GM19452 (cell line): ENCODE data around the gene C13orf46.

Experiments
- ATAC-seq: cut with Tn5 transposase; IDR thresholded peaks from one replicate; pipeline ENCODE4 v1.9.1; 2021; ENCODE audit not compliant: unreplicated experiment

The C13orf46 gene

DNA sequence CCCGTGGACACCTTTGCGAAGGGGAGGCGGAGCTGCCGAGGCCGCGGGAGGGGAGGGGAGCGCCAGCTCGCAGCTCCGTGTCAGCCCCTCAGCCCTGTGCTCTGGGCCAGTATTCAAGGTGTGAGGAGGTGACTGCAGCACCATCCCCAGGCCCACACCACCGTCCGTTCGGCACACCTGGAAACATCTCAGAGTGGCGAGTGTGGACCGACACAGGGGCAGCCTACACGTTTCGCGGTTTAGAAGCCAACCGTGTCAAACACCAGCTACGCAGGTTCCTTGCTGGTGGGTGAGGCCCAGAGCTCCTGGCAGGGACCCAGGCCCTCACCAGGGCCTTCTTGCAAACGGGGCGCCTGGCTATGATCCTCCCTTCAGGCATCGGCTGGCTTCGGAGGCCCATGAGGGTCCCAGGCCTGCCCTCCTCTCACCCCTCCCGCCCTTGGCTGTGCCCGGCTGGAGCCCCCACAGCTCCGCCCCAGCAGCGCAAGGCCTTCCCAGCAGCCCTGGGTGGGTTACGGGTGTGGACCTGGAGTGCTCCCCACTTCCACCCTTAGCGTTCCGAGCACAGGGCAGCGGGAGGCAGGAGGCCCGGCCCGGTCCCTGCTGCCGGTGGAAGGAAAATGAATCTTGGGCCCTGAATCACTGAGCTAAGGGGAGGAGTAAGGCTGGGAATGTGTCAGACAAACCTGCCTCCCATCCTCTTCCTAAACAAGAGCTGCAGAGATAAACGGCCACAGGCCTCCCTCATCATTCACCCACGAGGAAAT, 1.2 kb downstream of the C13orf46 start:
- no peak for ATAC-seq

DNA sequence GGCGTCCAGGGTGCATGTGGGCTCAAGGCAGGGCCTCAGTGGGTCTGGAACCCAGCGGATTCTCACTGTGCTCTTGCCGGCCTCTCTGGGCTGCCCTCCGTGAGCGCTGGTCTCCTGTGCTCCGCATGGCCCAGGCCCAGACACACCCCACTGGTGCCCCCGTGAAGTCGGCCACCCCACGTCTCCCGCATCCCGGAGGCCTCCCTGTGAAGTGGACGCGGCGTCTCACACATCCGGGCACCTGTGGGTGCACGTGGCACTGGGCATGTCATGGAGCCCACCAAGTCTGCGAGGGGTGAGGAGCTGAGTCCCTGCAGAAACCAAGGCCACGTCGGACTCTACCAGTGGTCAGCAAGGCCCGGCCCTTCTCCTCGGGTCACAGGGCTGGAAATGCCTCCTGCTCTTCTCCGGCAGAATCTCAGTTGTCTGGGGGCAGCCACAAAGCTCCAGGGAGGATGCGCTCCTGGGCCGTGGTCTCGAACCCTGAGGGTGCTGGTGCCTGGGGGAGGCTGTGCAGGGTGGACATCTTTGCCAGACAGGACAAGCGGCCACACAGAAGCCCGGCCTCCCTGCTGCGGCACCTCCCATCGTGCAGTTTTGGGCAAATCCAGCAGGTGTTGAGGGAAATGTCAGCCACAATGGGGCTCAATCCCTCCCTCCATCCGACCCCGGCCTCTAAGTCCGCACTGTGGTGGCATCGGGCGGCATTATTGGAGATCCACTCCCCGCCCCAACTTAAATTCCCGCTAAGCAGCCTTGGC, 2.2 kb downstream of the C13orf46 start:
- no peak for ATAC-seq

DNA sequence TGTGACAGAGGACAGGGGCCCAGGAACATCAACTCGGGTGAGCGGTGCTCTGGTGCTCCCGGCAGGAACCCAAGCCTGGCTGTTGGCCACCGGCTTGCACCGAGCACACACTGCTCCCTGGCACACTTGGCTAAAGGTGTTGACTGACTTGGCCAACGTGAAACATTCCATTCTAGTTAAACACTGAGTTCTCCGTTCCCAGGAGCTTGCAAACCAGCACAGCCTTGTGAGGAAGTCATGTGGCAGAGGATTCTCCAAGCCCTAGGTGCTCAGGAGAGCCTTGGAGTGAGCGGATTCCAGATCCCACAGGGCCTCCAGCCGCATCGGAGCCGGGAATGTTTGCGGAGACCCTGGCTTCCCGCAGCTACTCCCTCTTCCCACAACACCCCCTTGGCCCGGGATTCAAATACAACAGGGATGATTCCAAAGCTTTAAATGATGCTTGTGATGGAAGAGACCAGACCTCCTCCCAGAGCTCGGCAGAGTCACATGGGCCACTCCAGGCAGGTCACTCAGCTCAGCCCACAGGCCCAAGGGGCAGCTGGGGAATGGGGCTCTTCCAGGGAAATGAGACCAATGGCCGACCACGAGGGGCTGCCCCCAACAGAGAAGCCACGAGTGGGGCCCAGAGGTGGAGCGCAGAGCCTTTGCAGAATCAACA, 2.9 kb downstream of the C13orf46 start:
- ATAC-seq, result no peak

DNA sequence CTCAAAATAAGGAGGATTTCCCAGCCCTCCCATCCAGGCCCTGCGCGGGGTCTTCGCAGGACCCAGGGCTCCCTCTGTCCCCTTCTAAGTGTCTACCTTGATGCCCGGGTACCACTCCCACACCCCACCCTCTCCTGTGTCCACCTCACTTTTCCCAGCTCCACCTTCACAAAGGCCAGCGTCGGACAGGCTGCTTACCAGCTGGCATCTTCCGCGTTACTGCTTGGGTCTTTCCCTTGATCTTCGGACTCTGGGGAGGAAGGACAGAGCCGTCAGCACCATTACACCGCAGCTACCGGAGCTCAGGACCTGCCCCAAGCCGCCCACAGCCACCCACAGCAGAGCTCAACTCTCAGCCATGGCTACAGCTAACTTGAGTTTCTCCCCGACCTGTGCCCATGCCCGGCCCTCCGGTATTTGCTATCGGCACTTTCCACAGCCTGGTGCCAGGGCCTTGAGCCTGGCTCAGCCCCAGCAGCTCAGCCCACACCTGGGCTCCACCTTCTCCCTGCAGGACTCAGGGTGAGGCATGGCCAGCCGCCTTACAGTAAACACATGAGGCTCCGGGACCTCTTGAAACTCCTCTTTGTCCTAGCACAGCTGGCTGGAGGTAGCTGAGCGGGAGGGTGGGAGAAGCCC, 3.8 kb downstream of the C13orf46 start:
- ATAC-seq, result no peak

DNA sequence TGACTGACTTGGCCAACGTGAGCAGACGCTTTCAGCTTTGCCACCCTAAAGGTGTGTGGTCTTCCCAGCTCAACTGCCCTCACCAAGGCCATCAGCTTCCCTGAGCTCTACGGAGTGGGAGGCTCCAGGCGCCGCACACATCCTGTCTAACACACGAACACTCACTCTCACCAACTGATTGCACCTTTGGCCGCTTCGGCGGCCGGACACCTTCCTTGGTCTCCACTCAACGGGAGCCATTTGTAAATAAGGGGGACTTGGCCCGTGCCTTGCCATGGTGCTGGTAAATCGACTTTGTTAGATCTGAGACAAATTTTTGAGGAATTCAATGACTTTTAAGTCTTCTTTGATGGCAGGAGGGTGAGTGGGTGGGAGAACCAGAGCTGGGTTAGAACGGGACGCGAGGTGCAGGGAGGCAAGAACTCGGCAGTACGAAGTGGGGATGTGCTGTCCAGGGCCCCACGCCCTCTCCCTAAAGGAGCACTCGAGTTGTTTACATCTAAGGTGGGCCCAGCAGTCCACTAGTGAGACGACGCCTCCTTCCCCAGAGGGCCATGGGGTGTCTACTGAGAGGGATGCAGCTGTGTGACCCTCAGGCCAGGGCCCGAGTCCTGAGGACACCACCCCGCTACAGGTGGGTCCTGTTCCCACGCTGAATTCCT, 4.4 kb downstream of the C13orf46 start:
- ATAC-seq, result no peak

DNA sequence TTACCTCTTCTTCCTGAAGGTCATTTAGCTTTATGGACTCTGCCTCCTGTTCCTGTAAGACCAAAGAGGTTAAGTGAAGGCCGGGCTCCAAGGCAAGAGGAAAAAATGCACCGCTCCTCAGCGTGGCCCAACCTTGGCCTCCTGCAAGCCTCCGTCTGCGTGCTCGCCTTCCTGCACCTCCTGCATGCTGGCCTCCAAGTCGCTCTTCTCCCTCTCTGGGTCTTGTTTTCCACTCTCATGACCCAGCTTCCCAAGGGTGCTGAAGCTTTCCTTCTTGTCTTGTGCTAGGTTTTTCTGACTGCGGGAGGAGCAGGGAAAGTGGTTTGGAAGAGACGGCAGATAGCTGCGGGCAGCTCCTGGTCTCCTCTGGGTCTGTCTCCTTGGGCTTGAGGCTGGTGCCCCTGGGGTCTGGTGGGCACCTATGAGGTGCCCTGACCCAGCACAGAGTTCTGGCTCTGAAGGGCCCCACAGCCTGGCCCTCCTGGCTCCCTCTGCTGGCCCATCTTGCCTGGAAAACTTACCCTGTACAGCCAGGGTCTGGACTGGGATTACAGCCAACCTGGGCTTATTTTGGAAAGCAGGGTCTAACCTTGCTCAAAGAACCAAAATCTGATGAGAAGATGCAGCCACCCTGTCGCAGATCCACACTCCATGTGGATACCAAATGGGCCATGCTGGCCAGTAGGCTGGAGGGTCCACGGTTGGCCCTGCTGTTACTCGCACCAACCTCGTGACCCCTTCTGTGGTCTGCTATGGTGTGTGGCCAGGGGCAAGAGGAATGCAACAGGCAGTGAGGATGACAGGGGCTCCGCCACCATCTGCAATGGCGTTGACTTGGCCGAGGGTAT, 5.2 kb downstream of the C13orf46 start:
- no peak for ATAC-seq

DNA sequence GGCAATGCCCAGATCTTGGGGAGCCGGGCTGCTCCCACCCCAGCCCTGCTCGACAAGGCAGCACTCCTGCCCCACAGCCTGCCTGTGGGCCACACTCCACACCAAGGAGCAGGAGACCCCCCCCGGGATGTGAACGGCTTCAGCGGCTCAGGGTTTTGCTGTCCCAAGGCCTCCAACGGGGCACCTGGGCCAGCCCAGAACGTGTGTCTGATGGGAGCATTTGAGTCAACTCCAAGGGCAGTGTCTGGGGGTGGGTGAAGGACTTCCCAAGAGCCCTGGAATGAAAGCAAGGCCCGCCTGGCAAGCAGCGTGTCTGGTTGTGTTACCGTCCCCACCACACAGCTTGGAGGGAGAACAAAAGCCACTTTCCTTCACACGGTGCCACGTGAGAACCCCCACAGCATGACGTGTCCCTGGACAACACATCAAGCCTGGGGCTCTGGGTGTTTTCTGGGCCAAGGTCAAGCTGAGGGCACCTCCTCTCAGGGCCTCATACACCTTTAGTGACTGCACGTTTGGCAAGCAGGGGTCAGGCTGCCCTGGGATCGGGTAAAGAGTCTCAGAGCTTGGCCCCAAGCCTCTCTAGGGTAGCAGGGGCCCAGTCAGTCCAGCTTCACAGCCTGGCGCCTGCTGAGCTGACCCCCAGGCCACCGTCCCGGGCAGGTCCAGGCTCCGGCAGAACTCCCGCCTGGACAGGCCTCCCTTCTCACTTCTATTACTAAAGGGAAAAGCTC, 6.0 kb downstream of the C13orf46 start:
- no peak for ATAC-seq

DNA sequence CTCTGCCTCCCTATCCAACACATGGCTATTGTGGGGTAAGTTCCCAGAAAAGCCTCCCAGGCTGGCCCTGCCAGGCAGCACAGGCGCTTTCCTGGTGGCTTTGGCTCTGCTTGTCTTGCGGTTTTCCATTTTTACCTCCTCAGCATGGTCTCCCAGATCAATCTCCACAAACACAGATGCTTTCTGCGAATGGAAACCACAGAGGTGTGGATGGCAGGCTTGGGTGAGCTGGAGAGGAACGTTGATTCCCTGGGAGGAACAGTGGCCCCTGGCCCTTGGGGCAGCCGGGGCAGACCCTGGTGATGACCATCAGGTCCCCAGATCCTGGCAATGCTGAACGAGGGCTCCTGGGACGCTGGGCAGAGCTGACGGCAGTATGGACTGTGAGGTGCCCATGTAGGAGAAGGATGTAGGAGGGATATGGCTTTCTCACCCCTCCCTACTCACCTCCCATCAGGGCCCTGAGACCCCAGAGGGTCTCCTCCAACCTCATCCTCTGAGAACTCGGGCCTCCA, 6.6 kb downstream of the C13orf46 start:
- ATAC-seq, result no peak

DNA sequence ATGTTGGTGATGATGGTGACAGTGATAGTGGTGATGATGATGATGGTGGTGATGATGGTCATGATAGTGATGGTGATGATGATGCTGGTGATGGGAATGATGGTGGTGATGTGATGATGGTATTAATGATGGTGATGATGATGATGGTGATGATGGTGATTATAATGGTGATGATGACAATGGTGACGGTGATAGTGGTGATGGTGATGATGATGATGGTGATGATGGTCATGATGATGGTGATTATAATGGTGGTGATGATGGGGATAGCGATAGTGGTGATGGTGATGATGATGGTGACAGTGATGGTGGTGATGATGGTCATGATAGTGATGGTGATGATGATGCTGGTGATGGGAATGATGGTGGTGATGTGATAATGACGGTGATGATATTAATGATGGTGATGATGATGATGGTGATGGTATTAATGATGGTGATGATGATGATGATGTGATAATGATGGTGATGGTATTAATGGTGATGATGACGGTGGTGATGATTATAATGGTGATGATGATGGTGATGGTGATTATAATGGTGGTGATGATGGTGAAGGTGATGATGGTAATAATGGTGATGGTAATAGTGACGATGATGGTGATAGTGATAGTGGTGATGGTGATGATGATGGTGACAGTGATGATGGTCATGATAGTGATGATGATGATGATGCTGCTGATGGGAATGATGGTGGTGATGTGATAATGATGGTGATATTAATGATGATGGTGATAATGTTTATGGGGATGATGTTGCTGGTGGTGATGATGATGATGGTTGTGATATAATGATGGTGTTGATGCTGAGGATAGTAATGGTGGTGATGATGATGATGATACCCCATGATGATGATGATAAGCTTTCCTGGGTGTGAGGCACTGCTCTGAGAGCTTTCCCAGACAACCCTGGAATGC, 7.7 kb downstream of the C13orf46 start:
- ATAC-seq, result no peak

DNA sequence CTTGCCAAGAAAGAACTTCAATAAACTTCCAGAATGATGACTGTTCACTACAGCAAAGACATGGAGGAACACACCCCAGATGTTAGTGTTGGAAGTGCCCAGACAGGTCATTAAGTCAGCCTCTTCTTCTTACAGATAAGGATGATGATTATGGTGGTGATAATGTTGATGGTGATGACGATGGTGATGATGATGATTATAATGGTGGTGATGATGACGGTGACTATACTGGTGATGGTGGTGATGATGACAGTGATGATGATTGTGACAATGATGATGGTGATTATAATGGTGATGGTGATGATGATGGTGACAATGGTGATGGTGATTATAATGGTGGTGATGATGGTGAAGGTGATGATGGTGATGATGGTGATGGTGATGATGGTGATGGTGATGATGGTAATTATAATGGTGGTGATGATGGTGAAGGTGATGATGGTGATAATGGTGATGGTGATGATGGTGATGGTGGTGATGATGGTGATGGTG, 8.4 kb downstream of the C13orf46 start:
- no peak for ATAC-seq

DNA sequence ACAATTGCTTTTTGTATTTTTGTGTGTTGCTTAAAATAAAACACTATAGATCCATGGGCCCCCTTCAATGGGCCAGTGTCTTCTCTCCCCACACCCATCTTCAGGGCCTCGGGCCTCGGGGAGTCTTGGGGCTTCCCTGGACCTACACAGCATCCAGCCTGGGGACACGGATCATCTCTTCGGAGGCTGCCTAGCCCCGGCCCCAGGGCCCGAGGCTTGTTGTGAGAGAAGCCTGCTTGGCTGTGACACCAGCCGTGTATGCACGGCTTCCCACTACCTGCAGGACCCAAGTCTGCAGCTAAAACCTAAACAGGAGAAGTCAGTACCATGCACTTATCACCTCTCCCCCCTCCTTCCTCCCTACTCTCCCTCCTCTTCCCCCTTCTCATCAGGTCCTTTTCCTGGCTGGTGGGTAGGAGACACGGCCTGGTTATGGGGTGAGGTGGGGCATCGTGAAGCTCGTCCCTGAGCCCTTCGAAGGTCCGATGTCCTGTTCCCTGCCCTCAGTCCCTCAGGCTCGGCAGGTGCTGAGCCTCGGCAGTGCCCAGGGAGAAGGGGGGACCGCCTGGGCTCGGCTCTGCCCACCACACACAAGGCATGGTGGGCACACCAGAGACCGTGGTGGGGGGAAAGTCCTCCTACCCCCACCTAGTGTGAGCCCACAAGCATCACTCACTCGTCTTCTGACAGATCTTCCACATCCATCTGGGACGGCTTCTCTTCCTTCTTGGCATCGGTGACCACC, 9.5 kb downstream of the C13orf46 start:
- ATAC-seq, result no peak

DNA sequence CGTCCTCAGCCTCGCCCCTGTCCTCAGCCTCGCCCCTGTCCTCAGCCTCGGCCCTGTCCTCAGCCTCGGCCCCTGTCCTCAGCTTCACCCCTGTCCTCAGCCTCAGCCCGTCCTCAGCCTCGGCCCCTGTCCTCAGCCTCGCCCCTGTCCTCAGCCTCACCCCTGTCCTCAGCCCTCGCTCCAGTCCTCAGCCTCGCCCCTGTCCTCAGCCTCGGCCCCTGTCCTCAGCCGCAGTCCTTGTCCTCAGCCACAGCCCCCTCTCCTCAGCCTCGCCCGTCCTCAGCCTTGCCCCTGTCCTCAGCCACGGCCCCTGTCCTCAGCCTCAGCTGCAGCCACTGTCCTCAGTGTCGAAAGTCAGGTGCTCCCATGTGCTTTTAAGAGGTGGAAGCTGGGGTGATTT, 10.5 kb downstream of the C13orf46 start:
- ATAC-seq, result no peak

DNA sequence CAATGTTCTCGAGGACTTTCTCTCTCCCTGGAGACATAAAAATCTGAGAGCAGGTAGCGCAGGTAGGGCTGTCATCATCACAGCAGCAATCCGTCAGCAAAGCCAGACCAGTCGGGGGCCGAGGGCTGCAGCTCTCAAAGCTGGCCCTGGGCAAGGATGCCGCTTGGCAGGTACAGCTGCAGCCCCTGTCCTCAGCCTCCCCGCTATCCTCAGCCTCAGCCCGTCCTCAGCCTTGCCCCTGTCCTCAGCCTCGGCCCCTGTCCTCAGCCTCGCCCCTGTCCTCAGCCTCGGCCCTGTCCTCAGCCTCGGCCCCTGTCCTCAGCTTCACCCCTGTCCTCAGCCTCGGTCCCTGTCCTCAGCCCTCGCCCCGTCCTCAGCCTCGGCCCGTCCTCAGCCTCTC, 10.9 kb downstream of the C13orf46 start:
- ATAC-seq, result no peak

DNA sequence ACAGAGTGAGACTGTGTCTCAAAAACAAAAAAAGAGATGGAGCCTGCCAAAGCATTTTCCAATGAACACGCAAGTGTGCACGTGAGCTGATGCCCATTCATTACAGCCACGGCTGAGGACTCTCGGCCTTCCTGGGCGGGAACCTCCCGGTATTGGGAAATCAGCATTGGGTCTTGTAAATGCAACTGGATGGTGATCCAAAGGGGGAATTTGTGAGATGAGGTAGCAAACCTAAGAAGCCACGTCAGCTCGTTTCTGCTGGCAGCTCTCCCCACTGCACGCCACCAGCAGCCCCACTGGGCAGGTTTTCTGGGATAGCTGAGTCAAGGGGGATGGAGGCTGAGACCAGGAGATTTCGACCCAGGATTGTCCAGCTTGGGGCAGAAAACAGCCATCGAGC, 11.5 kb downstream of the C13orf46 start:
- no peak for ATAC-seq

DNA sequence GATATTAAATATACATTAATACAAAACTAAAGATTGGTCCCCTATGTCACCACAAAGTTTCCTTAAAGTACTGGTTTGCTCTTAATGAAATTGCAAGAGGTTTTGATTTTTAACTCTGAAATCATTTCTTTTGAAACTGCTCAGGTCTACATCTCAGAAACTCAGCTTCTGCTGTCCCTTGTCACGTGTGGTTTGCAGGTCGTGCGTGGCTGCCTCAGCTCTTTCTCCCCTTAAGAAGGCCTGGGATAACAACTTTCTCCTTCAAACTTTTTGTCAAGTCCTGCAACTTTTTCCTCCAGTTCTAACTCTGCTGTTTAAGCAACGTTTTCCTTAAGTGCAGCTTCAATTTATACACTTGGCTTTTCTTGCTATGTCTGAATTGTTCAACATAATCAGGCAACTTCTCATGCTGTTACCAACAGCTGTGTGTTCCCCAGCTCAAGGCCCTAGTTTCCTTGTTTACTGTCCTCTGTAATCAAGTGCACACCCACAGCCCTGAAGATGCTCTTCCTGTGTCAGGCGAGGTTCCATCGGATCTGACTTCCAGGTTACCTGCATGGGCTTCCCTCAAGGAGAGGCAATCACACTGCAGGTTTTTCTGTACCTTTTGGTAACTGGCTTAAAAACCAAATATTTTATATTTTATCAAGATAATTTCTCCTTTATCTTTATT, 13.5 kb downstream of the C13orf46 start:
- ATAC-seq, result no peak

DNA sequence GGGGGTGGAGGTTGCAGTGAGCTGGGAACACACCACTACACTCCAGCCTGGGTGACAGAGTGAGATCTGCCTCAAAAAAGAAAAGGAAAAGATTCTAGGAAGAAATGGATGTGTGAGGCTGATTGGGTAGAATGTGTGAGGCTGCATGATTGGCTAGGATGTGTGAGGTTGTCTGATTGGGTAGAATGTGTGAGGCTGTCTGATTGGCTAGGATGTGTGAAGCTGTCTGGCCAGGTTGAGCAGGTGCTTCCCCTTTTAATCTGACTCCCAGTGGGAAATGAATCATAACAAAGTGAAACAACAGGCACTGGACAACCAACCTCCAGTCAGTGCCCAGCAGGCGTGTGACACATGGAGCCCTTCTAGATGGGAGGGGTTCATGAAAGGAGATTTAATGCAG, 14.7 kb downstream of the C13orf46 start:
- no peak for ATAC-seq

DNA sequence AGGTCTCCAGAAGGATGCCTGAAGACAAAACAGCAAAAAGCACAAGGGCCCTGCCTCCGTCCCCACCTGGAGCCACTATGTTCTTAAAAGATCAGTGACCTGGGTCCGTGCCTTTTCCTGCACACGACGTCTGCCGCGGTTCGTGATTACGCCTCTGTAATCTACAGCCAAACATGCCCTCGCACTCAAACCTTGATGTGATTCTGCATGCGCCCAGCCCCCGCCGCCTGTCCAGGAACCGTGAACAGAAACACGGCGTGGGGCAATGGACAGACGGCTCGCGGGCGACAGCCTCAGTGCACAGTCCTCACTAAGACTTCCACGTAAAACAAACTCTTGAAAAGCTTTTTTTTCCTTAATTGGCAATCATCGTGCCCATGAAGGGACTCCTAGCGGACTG, 15.5 kb downstream of the C13orf46 start:
- ATAC-seq, result no peak
